PC-3 (cell line): ENCODE data around the gene VSTM2L. TPM values are rescaled to one million over a fixed set of nuclear protein-coding genes. Genes with fewer than 3 reads are reported as not detected.

Source experiments
- ATAC-seq: fragments of 200-7000 bp; cut with Tn5 transposase; 2 replicates; pipeline ENCODE4 v1.9.1; 2020; ENCODE audit warnings: mild to moderate bottlenecking, moderate library complexity
- BruUV-seq: library from RNA; stranded (reverse); fragments of 400-500 nt; replicated peaks from 2 replicates; lab custom pipeline; 2021; lab: Mats Ljungman, UMichigan
- CTCF ChIA-PET: fragments of 300-600 bp; sonication (Branson Sonifier 250); formaldehyde crosslinking; loops from one replicate; lab custom pipeline; 2022; ENCODE audit warnings: antibody characterized with exemption; lab: Charles Lee
- POLR2A ChIA-PET: fragments of 300-600 bp; sonication (Branson Sonifier 250); formaldehyde crosslinking; loops from one replicate; lab custom pipeline; 2022; ENCODE audit warnings: antibody characterized with exemption; ENCODE audit not compliant: unreplicated experiment; lab: Charles Lee
- DNase-seq: peaks from one replicate; pipeline ENCODE4 v3.0.0-alpha.2; 2015
- H2AFZ ChIP-seq: fragments of 300-600 bp; sonication (generic); 2 replicates; pipeline ENCODE4 v1.6.0; 2016; ENCODE audit warnings: antibody characterized with exemption, low read length
- H3F3A ChIP-seq: fragments of 300-600 bp; sonication (generic); one replicate; pipeline ENCODE4 v1.6.0; 2017; ENCODE audit warnings: antibody characterized with exemption, low read length, control low read depth, mild to moderate bottlenecking; ENCODE audit not compliant: unreplicated experiment
- H3K27ac ChIP-seq: fragments of 300-600 bp; sonication (generic); 2 replicates; pipeline ENCODE4 v1.5.1; 2016; ENCODE audit warnings: mild to moderate bottlenecking, low read length
- H3K27me3 ChIP-seq: fragments of 300-600 bp; sonication (generic); 2 replicates; pipeline ENCODE4 v1.6.1; 2016; ENCODE audit warnings: low read length, mixed read lengths
- H3K36me3 ChIP-seq: fragments of 300-600 bp; sonication (generic); 2 replicates; pipeline ENCODE4 v1.6.1; 2016; ENCODE audit warnings: low read depth, mixed run types, low read length, mixed read lengths
- H3K4me1 ChIP-seq: fragments of 300-600 bp; sonication (generic); 2 replicates; pipeline ENCODE4 v1.5.1; 2016; ENCODE audit warnings: low read length; ENCODE audit not compliant: insufficient read depth
- H3K4me2 ChIP-seq: fragments of 300-600 bp; sonication (generic); 2 replicates; pipeline ENCODE4 v1.6.0; 2016; ENCODE audit warnings: low read length
- H3K4me3 ChIP-seq: fragments of 300-600 bp; sonication (generic); 2 replicates; pipeline ENCODE4 v1.5.1; 2016; ENCODE audit warnings: mild to moderate bottlenecking, low read length, mixed read lengths
- H3K79me2 ChIP-seq: fragments of 300-600 bp; sonication (generic); 2 replicates; pipeline ENCODE4 v1.6.1; 2017; ENCODE audit warnings: low read length, mixed read lengths
- H3K9ac ChIP-seq: fragments of 300-600 bp; sonication (generic); 2 replicates; pipeline ENCODE4 v1.6.0; 2016; ENCODE audit warnings: mild to moderate bottlenecking, low read length
- H3K9me2 ChIP-seq: fragments of 300-600 bp; sonication (generic); replicated peaks from 2 replicates; pipeline ENCODE4 v1.6.1; 2016; ENCODE audit warnings: mixed run types, low read length, mixed read lengths
- H3K9me3 ChIP-seq: fragments of 300-600 bp; sonication (generic); 2 replicates; pipeline ENCODE4 v1.6.1; 2016; ENCODE audit warnings: low read length, mixed read lengths
- H4K20me1 ChIP-seq: fragments of 300-600 bp; sonication (generic); 2 replicates; pipeline ENCODE4 v1.6.1; 2016; ENCODE audit warnings: low read length, mixed read lengths
- CTCF ChIP-seq: fragments of 300-600 bp; sonication (generic); conservative IDR thresholded peaks from 2 replicates; pipeline ENCODE4 v1.5.1; 2017; ENCODE audit warnings: antibody characterized with exemption, low read depth, mild to moderate bottlenecking, low read length
- EZH2 ChIP-seq: fragments of 300-600 bp; sonication (generic); IDR thresholded peaks from one replicate; pipeline ENCODE4 v1.6.1; 2017; ENCODE audit warnings: antibody characterized with exemption, mild to moderate bottlenecking, low read length; ENCODE audit not compliant: unreplicated experiment
- EZH2phosphoT487 ChIP-seq: fragments of 300-600 bp; sonication (generic); IDR thresholded peaks from 2 replicates; pipeline ENCODE4 v1.6.1; 2018; ENCODE audit warnings: mild to moderate bottlenecking, antibody characterized with exemption, low read length, borderline replicate concordance
- intact Hi-C: fragments of 100-400 bp; cut with micrococcal nuclease; formaldehyde crosslinking; loops from 2 replicates; pipeline ENCODE4 v1.9.0; 2023
- total RNA-seq: library from RNA; depleted of rRNA; stranded (reverse); fragments of >200 nt; gene quantifications from 2 replicates; pipeline ENCODE4 v1.2.3, GENCODE V29; 2014

Gene VSTM2L
- total RNA-seq, 1 experiment from 2014 or later = 45.8 TPM

- POLR2A ChIA-PET = no interaction called here
- Histone ChIP-seq H2AFZ (no peak overlapping the region), H3K36me3 (no peaks in the 10 kb centered on the region), H3K27me3 (no peaks in the 10 kb centered on the region), H3K9ac (no peak overlapping the region), H3F3A (no peaks in the 10 kb centered on the region), H3K4me2 (no peak overlapping the region), H3K9me2 (no peaks in the 10 kb centered on the region), H3K79me2 (no peaks in the 10 kb centered on the region), H4K20me1 (no peaks in the 10 kb centered on the region), H3K4me3 (no peak overlapping the region), H3K27ac (no peak overlapping the region), H3K9me3 (no peaks in the 10 kb centered on the region), H3K4me1 (peaks cover 7% of the 10 kb centered on the region; the same call in 1 of the 2 replicates)
- ATAC-seq = no peak
- DNase-seq = no peak
- TF ChIP-seq EZH2 = no peak
- no peak for TF ChIP-seq EZH2phosphoT487
- TF ChIP-seq CTCF = no peak
- intact Hi-C loops = no loop called here
- CTCF ChIA-PET = no interaction called here
- no TSS peak for BruUV-seq
Measured at GRCh38 chr20:37885042-37885441, 17.9 kb upstream of the VSTM2L start.

- Histone ChIP-seq H3K4me3 (no peak overlapping the region), H4K20me1 (no peaks in the 10 kb centered on the region), H3K36me3 (no peaks in the 10 kb centered on the region), H3K27ac (no peak overlapping the region), H3K4me2 (no peak overlapping the region), H3K4me1 (peaks cover 6% of the 10 kb centered on the region; the same call in 1 of the 2 replicates), H3F3A (no peaks in the 10 kb centered on the region), H3K9me2 (no peaks in the 10 kb centered on the region), H2AFZ (no peak overlapping the region), H3K79me2 (no peaks in the 10 kb centered on the region), H3K9me3 (no peaks in the 10 kb centered on the region), H3K9ac (no peak overlapping the region), H3K27me3 (no peaks in the 10 kb centered on the region)
- CTCF ChIA-PET = no interaction called here
- BruUV-seq = no TSS peak
- intact Hi-C loops = no loop called here
- DNase-seq (no peak), ATAC-seq (no peak)
- TF ChIP-seq CTCF (no peak), EZH2 (no peak), EZH2phosphoT487 (no peak)
- POLR2A ChIA-PET = no interaction called here
Measured at GRCh38 chr20:37885593-37886503, 17.1 kb upstream of the VSTM2L start.

GRCh38 chr20:37886851-37887297 lies 16.1 kb upstream of the VSTM2L start:
- Histone ChIP-seq H3K9me3 (no peaks in the 10 kb centered on the region), H3K9ac (no peak overlapping the region), H3K4me2 (no peak overlapping the region), H3K9me2 (no peaks in the 10 kb centered on the region), H3K4me1 (no peaks in the 10 kb centered on the region), H2AFZ (no peak overlapping the region), H3K4me3 (no peak overlapping the region), H3K36me3 (no peaks in the 10 kb centered on the region), H4K20me1 (no peaks in the 10 kb centered on the region), H3F3A (no peaks in the 10 kb centered on the region), H3K27me3 (no peaks in the 10 kb centered on the region), H3K27ac (no peak overlapping the region), H3K79me2 (no peaks in the 10 kb centered on the region)
- ChIA-PET CTCF (no interaction called here), POLR2A (interaction anchor here (0.6 kb wide), 1 partner anchor 55 kb away, joined by 3 read pairs; no protein-coding TSS in a partner anchor)
- TF ChIP-seq CTCF (no peak), EZH2phosphoT487 (no peak), EZH2 (no peak)
- ATAC-seq (no peak; the same call in none of the 2 replicates), DNase-seq (no peak)
- no TSS peak for BruUV-seq
- intact Hi-C loops = no loop called here
